ENCODE data around the gene C1QC. TPM values are rescaled to one million over a fixed set of nuclear protein-coding genes. Genes with fewer than 3 reads are reported as not detected.

C1QC gene
- total and polyA plus RNA-seq, 2 experiments from 2014 or later, result not detected

DNA sequence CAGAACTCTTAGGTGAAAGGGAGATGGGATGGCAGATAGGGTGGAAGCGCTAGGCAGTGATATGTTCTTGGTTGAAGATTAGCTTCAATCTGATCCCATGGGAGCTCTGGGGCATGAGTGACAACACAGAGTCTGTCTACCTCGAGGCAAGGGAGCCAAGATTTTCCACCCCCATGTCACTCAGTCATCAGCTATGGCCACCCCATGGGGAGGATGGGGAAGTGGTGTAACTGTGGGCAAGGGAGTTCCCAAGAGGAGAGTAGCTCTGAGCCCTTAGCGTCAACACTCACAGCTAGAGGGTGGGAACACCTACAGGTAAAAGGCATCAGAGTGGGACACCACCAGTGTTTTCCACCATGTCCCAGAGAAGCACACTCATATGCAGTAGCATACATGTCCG is 37.3 kb upstream of the C1QC start:
- H3K4me1 ChIP-seq (ENCODE audit: insufficient read depth), result no peaks in the 10 kb centered on the region
- no peaks in the 10 kb centered on the region for H3K36me3 ChIP-seq (ENCODE audit: insufficient read depth)
- Mint-ChIP-seq H3K4me1 (peaks cover 30% of the 10 kb centered on the region), H3K36me3 (ENCODE audit: low read depth) (no peaks in the 10 kb centered on the region), H3K4me3 (no peak overlapping the region), H3K9me3 (no peaks in the 10 kb centered on the region; the same call in 2 of the 3 replicates), H3K27me3 (ENCODE audit: insufficient read depth, low read depth, poor library complexity) (peaks cover 26% of the 10 kb centered on the region), H3K27ac (no peak overlapping the region)
- H3K79me2 ChIP-seq (replicated peaks; ENCODE audit: insufficient read depth), result no peaks in the 10 kb centered on the region
- TF ChIP-seq ETS1 (IDR thresholded peaks at IDR 0.05) (no peak), NANOG (IDR thresholded peaks at IDR 0.05; ENCODE audit: borderline replicate concordance) (no peak), ZNF114 (CRISPR knock-in tag; IDR thresholded peaks at IDR 0.05) (no peak), JUNB (IDR thresholded peaks at IDR 0.05; ENCODE audit: unreplicated experiment) (no peak), EZH2 (IDR thresholded peaks at IDR 0.05; ENCODE audit: low read depth, unreplicated experiment) (no peak), EZH2phosphoT487 (IDR thresholded peaks at IDR 0.05; ENCODE audit: unreplicated experiment) (no peak), CREB1 (CRISPR knock-in tag; IDR thresholded peaks at IDR 0.05; ENCODE audit: low read depth) (no peak), POLR2AphosphoS5 (IDR thresholded peaks at IDR 0.05; ENCODE audit: low read depth) (no peak), STAT1 (IDR thresholded peaks at IDR 0.05; ENCODE audit: unreplicated experiment) (no peak), ZNF331 (CRISPR knock-in tag; IDR thresholded peaks at IDR 0.05; ENCODE audit: low read depth) (no peak)
- TF ChIP-seq, protein P1, sequence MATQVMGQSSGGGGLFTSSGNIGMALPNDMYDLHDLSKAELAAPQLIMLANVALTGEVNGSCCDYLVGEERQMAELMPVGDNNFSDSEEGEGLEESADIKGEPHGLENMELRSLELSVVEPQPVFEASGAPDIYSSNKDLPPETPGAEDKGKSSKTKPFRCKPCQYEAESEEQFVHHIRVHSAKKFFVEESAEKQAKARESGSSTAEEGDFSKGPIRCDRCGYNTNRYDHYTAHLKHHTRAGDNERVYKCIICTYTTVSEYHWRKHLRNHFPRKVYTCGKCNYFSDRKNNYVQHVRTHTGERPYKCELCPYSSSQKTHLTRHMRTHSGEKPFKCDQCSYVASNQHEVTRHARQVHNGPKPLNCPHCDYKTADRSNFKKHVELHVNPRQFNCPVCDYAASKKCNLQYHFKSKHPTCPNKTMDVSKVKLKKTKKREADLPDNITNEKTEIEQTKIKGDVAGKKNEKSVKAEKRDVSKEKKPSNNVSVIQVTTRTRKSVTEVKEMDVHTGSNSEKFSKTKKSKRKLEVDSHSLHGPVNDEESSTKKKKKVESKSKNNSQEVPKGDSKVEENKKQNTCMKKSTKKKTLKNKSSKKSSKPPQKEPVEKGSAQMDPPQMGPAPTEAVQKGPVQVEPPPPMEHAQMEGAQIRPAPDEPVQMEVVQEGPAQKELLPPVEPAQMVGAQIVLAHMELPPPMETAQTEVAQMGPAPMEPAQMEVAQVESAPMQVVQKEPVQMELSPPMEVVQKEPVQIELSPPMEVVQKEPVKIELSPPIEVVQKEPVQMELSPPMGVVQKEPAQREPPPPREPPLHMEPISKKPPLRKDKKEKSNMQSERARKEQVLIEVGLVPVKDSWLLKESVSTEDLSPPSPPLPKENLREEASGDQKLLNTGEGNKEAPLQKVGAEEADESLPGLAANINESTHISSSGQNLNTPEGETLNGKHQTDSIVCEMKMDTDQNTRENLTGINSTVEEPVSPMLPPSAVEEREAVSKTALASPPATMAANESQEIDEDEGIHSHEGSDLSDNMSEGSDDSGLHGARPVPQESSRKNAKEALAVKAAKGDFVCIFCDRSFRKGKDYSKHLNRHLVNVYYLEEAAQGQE (IDR thresholded peaks at IDR 0.05; ENCODE audit: unreplicated experiment), result no peak
- TF ChIP-seq, protein P2, sequence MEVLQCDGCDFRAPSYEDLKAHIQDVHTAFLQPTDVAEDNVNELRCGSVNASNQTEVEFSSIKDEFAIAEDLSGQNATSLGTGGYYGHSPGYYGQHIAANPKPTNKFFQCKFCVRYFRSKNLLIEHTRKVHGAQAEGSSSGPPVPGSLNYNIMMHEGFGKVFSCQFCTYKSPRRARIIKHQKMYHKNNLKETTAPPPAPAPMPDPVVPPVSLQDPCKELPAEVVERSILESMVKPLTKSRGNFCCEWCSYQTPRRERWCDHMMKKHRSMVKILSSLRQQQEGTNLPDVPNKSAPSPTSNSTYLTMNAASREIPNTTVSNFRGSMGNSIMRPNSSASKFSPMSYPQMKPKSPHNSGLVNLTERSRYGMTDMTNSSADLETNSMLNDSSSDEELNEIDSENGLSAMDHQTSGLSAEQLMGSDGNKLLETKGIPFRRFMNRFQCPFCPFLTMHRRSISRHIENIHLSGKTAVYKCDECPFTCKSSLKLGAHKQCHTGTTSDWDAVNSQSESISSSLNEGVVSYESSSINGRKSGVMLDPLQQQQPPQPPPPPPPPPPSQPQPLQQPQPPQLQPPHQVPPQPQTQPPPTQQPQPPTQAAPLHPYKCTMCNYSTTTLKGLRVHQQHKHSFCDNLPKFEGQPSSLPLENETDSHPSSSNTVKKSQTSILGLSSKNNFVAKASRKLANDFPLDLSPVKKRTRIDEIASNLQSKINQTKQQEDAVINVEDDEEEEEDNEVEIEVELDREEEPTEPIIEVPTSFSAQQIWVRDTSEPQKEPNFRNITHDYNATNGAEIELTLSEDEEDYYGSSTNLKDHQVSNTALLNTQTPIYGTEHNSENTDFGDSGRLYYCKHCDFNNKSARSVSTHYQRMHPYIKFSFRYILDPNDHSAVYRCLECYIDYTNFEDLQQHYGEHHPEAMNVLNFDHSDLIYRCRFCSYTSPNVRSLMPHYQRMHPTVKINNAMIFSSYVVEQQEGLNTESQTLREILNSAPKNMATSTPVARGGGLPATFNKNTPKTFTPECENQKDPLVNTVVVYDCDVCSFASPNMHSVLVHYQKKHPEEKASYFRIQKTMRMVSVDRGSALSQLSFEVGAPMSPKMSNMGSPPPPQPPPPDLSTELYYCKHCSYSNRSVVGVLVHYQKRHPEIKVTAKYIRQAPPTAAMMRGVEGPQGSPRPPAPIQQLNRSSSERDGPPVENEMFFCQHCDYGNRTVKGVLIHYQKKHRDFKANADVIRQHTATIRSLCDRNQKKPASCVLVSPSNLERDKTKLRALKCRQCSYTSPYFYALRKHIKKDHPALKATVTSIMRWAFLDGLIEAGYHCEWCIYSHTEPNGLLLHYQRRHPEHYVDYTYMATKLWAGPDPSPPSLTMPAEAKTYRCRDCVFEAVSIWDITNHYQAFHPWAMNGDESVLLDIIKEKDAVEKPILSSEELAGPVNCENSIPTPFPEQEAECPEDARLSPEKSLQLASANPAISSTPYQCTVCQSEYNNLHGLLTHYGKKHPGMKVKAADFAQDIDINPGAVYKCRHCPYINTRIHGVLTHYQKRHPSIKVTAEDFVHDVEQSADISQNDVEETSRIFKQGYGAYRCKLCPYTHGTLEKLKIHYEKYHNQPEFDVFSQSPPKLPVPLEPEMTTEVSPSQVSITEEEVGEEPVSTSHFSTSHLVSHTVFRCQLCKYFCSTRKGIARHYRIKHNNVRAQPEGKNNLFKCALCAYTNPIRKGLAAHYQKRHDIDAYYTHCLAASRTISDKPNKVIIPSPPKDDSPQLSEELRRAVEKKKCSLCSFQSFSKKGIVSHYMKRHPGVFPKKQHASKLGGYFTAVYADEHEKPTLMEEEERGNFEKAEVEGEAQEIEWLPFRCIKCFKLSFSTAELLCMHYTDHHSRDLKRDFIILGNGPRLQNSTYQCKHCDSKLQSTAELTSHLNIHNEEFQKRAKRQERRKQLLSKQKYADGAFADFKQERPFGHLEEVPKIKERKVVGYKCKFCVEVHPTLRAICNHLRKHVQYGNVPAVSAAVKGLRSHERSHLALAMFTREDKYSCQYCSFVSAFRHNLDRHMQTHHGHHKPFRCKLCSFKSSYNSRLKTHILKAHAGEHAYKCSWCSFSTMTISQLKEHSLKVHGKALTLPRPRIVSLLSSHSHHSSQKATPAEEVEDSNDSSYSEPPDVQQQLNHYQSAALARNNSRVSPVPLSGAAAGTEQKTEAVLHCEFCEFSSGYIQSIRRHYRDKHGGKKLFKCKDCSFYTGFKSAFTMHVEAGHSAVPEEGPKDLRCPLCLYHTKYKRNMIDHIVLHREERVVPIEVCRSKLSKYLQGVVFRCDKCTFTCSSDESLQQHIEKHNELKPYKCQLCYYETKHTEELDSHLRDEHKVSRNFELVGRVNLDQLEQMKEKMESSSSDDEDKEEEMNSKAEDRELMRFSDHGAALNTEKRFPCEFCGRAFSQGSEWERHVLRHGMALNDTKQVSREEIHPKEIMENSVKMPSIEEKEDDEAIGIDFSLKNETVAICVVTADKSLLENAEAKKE (CRISPR knock-in tag; IDR thresholded peaks at IDR 0.05), result no peak
- TF ChIP-seq, protein P3, sequence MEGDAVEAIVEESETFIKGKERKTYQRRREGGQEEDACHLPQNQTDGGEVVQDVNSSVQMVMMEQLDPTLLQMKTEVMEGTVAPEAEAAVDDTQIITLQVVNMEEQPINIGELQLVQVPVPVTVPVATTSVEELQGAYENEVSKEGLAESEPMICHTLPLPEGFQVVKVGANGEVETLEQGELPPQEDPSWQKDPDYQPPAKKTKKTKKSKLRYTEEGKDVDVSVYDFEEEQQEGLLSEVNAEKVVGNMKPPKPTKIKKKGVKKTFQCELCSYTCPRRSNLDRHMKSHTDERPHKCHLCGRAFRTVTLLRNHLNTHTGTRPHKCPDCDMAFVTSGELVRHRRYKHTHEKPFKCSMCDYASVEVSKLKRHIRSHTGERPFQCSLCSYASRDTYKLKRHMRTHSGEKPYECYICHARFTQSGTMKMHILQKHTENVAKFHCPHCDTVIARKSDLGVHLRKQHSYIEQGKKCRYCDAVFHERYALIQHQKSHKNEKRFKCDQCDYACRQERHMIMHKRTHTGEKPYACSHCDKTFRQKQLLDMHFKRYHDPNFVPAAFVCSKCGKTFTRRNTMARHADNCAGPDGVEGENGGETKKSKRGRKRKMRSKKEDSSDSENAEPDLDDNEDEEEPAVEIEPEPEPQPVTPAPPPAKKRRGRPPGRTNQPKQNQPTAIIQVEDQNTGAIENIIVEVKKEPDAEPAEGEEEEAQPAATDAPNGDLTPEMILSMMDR (conservative IDR thresholded peaks at IDR 0.05; ENCODE audit: low read depth in 2 of 2), result no peak
- DNase-seq (ENCODE audit: low spot score), result no peak
- H3K9me2 ChIP-seq (ENCODE audit: insufficient read depth), result no peaks in the 10 kb centered on the region
- no peaks in the 10 kb centered on the region for H3F3A ChIP-seq (replicated peaks; ENCODE audit: low read depth)
- H3K27ac ChIP-seq (ENCODE audit: low read depth), result no peak overlapping the region
- ATAC-seq, result no peak
- no peak overlapping the region for H3K4me3 ChIP-seq
- H2AFZ ChIP-seq, result no peak overlapping the region
- H3K27me3 ChIP-seq (ENCODE audit: insufficient read depth), result no peaks in the 10 kb centered on the region
- H4K20me1 ChIP-seq (replicated peaks; ENCODE audit: insufficient read depth), result peaks cover 8% of the 10 kb centered on the region; the same call in 1 of the 2 replicates
- no peak overlapping the region for H3K4me2 ChIP-seq
